ENCODE data around the gene SERPINB7. TPM values are rescaled to one million over a fixed set of nuclear protein-coding genes. Genes with fewer than 3 reads are reported as not detected.

Gene SERPINB7
- total RNA-seq, 1 donor from 2014 or later, result not detected

DNA sequence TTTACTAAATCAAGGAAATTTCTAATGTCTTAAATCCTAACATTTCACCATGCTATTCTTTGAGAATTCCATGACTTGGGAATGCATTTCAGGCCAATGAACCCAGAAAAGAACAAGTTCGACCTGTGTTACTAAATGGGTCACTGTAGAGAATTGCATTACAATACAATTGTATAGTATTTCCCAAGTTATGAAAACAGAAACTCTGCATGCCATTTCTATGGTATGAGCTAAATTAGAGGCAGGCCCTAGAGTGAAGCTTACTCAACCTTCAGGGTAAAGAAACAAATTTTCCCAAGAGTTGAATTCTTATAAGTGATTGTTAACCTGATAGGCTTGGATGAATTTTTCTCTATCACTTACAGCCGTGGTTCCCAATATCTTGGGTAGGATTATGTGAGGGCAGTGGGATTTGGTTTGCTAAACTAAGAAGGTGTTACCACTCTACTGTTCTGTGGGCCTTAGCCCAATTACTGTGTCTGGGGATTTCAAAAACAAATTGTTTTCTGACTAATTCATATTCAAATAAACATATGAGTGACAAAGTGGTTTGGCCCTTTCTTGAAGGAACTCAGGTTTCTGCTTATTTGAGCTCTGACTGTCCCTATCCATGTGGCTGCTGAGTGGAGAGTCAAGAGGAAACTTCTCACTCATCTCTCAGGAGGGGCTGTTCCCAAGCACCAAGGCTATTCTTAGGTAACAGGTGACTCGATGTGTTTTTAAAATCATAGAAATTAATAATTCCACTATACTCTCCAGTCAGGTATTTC, 11.2 kb upstream of the SERPINB7 start:
- H3K9me3 Mint-ChIP-seq (ENCODE audit: unreplicated experiment), result peaks cover 5% of the 10 kb centered on the region
- TF ChIP-seq, protein P1, sequence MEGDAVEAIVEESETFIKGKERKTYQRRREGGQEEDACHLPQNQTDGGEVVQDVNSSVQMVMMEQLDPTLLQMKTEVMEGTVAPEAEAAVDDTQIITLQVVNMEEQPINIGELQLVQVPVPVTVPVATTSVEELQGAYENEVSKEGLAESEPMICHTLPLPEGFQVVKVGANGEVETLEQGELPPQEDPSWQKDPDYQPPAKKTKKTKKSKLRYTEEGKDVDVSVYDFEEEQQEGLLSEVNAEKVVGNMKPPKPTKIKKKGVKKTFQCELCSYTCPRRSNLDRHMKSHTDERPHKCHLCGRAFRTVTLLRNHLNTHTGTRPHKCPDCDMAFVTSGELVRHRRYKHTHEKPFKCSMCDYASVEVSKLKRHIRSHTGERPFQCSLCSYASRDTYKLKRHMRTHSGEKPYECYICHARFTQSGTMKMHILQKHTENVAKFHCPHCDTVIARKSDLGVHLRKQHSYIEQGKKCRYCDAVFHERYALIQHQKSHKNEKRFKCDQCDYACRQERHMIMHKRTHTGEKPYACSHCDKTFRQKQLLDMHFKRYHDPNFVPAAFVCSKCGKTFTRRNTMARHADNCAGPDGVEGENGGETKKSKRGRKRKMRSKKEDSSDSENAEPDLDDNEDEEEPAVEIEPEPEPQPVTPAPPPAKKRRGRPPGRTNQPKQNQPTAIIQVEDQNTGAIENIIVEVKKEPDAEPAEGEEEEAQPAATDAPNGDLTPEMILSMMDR (IDR thresholded peaks at IDR 0.05; ENCODE audit: partially characterized antibody, unreplicated experiment), result no peak
- no peak overlapping the region for H3K27ac Mint-ChIP-seq (ENCODE audit: unreplicated experiment)
- H3K4me1 Mint-ChIP-seq (ENCODE audit: low read depth, unreplicated experiment), result peaks cover 11% of the 10 kb centered on the region
- H3K36me3 Mint-ChIP-seq (ENCODE audit: unreplicated experiment), result peaks cover 10% of the 10 kb centered on the region
- H3K4me3 Mint-ChIP-seq (ENCODE audit: unreplicated experiment), result no peak overlapping the region
- no peak for DNase-seq
- no peaks in the 10 kb centered on the region for H3K27me3 Mint-ChIP-seq (ENCODE audit: unreplicated experiment)

DNA sequence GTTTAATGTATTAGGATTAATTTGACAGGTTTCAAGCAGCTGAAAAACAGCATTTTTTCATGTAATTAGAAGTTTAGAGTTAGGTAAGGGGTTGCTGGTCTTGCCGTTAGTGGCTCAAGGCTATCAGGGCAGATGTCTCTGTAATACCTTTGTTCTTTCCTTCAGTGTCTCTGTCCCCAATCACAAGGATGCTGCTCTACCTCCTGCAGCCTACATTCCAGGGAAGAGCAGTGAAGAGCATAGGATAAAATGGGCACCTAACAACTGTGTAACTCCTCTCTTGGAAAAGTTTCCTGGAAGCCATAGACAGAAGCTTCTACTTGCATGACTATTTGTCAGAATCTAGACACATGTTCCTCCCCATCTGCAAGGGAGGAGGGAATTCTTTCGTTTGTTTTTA, 9.4 kb upstream of the SERPINB7 start:
- Mint-ChIP-seq H3K4me1 (ENCODE audit: low read depth, unreplicated experiment) (peaks cover 19% of the 10 kb centered on the region), H3K27ac (ENCODE audit: unreplicated experiment) (no peak overlapping the region), H3K36me3 (ENCODE audit: unreplicated experiment) (no peaks in the 10 kb centered on the region), H3K9me3 (ENCODE audit: unreplicated experiment) (peaks cover 3% of the 10 kb centered on the region), H3K4me3 (ENCODE audit: unreplicated experiment) (no peak overlapping the region), H3K27me3 (ENCODE audit: unreplicated experiment) (no peaks in the 10 kb centered on the region)
- no peak for DNase-seq
- TF ChIP-seq, protein P1 (IDR thresholded peaks at IDR 0.05; ENCODE audit: partially characterized antibody, unreplicated experiment), result no peak

DNA sequence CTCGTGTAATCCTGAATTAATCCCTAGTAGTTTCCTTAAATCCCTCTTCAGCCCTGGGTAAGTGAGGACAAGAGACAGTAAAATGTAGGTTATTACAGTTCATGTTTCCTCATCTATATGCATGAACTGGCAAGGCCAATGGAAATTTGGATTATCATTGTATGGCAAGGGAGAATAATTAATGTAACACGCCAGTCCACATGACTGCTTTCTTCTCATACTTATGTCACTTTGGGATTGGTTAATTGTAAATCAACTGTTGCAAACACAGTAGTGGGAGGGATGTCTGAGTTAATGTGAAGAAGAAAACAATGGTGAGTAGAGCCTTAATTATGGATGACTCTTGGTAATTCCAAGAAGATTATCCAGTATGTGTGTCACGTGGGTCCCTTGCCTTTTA, 1.7 kb upstream of the SERPINB7 start:
- peaks cover 2% of the 10 kb centered on the region for H3K9me3 Mint-ChIP-seq (ENCODE audit: unreplicated experiment)
- no peak overlapping the region for H3K4me3 Mint-ChIP-seq (ENCODE audit: unreplicated experiment)
- H3K27ac Mint-ChIP-seq (ENCODE audit: unreplicated experiment), result no peak overlapping the region
- TF ChIP-seq, protein P1 (IDR thresholded peaks at IDR 0.05; ENCODE audit: partially characterized antibody, unreplicated experiment), result no peak
- peaks cover 3% of the 10 kb centered on the region for H3K27me3 Mint-ChIP-seq (ENCODE audit: unreplicated experiment)
- peaks cover 13% of the 10 kb centered on the region for H3K4me1 Mint-ChIP-seq (ENCODE audit: low read depth, unreplicated experiment)
- DNase-seq, result no peak
- H3K36me3 Mint-ChIP-seq (ENCODE audit: unreplicated experiment), result no peaks in the 10 kb centered on the region

DNA sequence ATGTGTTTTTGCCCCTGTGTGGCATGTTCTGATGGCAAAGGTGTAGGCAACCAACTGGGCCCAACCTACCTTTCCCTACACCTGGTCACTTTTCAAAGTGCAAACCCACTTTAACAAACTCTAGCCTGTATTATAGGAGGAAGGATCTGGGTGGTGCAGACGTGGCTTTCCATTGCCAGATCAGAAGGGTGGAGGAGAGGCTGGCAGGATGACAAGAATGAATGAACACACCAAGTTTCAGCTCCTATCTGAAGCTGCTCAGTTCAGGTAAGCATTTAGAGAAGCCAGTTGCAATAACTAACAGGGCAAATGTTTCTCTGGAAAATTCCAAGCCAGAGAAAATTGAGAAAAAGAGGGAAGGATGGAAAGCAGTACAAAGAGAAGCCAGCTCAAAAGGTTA, 707 bp upstream of the SERPINB7 start:
- Mint-ChIP-seq H3K9me3 (ENCODE audit: unreplicated experiment) (no peaks in the 10 kb centered on the region), H3K36me3 (ENCODE audit: unreplicated experiment) (no peaks in the 10 kb centered on the region), H3K27ac (ENCODE audit: unreplicated experiment) (no peak overlapping the region), H3K27me3 (ENCODE audit: unreplicated experiment) (peaks cover 3% of the 10 kb centered on the region), H3K4me3 (ENCODE audit: unreplicated experiment) (no peak overlapping the region), H3K4me1 (ENCODE audit: low read depth, unreplicated experiment) (peaks cover 5% of the 10 kb centered on the region)
- TF ChIP-seq, protein P1 (IDR thresholded peaks at IDR 0.05; ENCODE audit: partially characterized antibody, unreplicated experiment), result no peak
- DNase-seq, result no peak

DNA sequence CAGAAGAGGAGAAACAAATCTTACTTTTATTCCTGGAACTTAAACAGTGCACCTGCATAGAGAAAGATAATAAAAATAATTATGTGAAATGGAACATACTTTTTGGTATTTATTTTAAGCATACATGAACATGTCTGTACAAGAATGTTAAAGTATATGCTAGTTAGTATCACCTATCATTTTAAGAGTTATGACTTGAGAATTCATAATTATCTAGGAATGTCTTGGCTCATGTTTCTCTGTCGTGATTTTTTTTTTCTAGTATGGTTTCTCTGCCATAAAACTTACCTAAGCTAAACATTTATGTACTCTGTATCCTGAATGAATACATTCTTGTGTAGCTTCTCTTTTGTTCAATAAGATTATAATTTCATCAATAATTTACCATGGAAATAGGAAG, 4.2 kb downstream of the SERPINB7 start:
- peaks cover 3% of the 10 kb centered on the region for H3K27me3 Mint-ChIP-seq (ENCODE audit: unreplicated experiment)
- H3K4me3 Mint-ChIP-seq (ENCODE audit: unreplicated experiment), result no peak overlapping the region
- no peaks in the 10 kb centered on the region for H3K4me1 Mint-ChIP-seq (ENCODE audit: low read depth, unreplicated experiment)
- H3K9me3 Mint-ChIP-seq (ENCODE audit: unreplicated experiment), result no peaks in the 10 kb centered on the region
- no peak for DNase-seq
- H3K27ac Mint-ChIP-seq (ENCODE audit: unreplicated experiment), result no peak overlapping the region
- TF ChIP-seq, protein P1 (IDR thresholded peaks at IDR 0.05; ENCODE audit: partially characterized antibody, unreplicated experiment), result no peak
- H3K36me3 Mint-ChIP-seq (ENCODE audit: unreplicated experiment), result no peaks in the 10 kb centered on the region
